ENCODE results near the gene LMBRD2. TPM values are rescaled to one million over a fixed set of nuclear protein-coding genes. Genes with fewer than 3 reads are reported as not detected.

Gene LMBRD2
- total RNA-seq, 2 experiments from 2014 or later, result 4.1 to 4.2 TPM

- Mint-ChIP-seq H3K27me3 (peaks cover 4% of the 10 kb centered on the region), H3K4me1 (ENCODE audit: low read depth) (peaks cover 13% of the 10 kb centered on the region), H3K36me3 (ENCODE audit: low read depth) (no peaks in the 10 kb centered on the region), H3K4me3 (no peak overlapping the region), H3K27ac (no peak overlapping the region), H3K9me3 (no peaks in the 10 kb centered on the region)
- TF ChIP-seq CTCF (IDR thresholded peaks at IDR 0.05), result no peak
- ChIA-PET POLR2A (no interaction called here), CTCF (no interaction called here)
- DNase-seq (no peak), ATAC-seq (ENCODE audit: poor library complexity) (no peak)
- Histone ChIP-seq H3K4me3 (ENCODE audit: low read length) (no peak overlapping the region), H3K27me3 (ENCODE audit: control insufficient read depth in 1 of 2, insufficient read depth in 2 of 2, low read length in 2 of 2) (no peaks in the 10 kb centered on the region), H3K9me3 (ENCODE audit: control insufficient read depth in 1 of 2, insufficient read depth in 1 of 2, low read length in 2 of 2) (no peaks in the 10 kb centered on the region), H3K27ac (ENCODE audit: low read depth in 1 of 2, low read length in 2 of 2) (no peak overlapping the region), H3K36me3 (ENCODE audit: insufficient read depth, low read length) (no peaks in the 10 kb centered on the region), H3K4me1 (ENCODE audit: insufficient read depth, low read length) (no peaks in the 10 kb centered on the region)
- intact Hi-C loops (cut with DNase I, micrococcal nuclease), result no loop called here
Measured at GRCh38 chr5:36057386-36057785, 94.3 kb downstream of the LMBRD2 start.

- no peaks in the 10 kb centered on the region for H3K4me1 ChIP-seq (ENCODE audit: insufficient read depth, low read length)
- peaks cover 13% of the 10 kb centered on the region for H3K4me1 Mint-ChIP-seq (ENCODE audit: low read depth)
- ATAC-seq (ENCODE audit: poor library complexity), result no peak
- CTCF ChIA-PET, result no interaction called here
- peaks cover 4% of the 10 kb centered on the region for H3K27me3 Mint-ChIP-seq
- H3K27ac Mint-ChIP-seq, result no peak overlapping the region
- TF ChIP-seq CTCF (IDR thresholded peaks at IDR 0.05), result no peak
- no peaks in the 10 kb centered on the region for H3K27me3 ChIP-seq (ENCODE audit: control insufficient read depth in 1 of 2, insufficient read depth in 2 of 2, low read length in 2 of 2)
- no peak overlapping the region for H3K4me3 Mint-ChIP-seq
- intact Hi-C loops (cut with DNase I, micrococcal nuclease), result no loop called here
- H3K36me3 Mint-ChIP-seq (ENCODE audit: low read depth), result no peaks in the 10 kb centered on the region
- H3K9me3 Mint-ChIP-seq, result no peaks in the 10 kb centered on the region
- H3K36me3 ChIP-seq (ENCODE audit: insufficient read depth, low read length), result no peaks in the 10 kb centered on the region
- no peak overlapping the region for H3K4me3 ChIP-seq (ENCODE audit: low read length)
- no peak overlapping the region for H3K27ac ChIP-seq (ENCODE audit: low read depth in 1 of 2, low read length in 2 of 2)
- no peak for DNase-seq
- POLR2A ChIA-PET, result no interaction called here
- no peaks in the 10 kb centered on the region for H3K9me3 ChIP-seq (ENCODE audit: control insufficient read depth in 1 of 2, insufficient read depth in 1 of 2, low read length in 2 of 2)
Measured at GRCh38 chr5:36056422-36056821, 95.3 kb downstream of the LMBRD2 start.

- ChIA-PET CTCF (no interaction called here), POLR2A (no interaction called here)
- Histone ChIP-seq H3K27me3 (ENCODE audit: control insufficient read depth in 1 of 2, insufficient read depth in 2 of 2, low read length in 2 of 2) (no peaks in the 10 kb centered on the region), H3K27ac (ENCODE audit: low read depth in 1 of 2, low read length in 2 of 2) (no peak overlapping the region), H3K4me1 (ENCODE audit: insufficient read depth, low read length) (no peaks in the 10 kb centered on the region), H3K36me3 (ENCODE audit: insufficient read depth, low read length) (no peaks in the 10 kb centered on the region), H3K9me3 (ENCODE audit: control insufficient read depth in 1 of 2, insufficient read depth in 1 of 2, low read length in 2 of 2) (no peaks in the 10 kb centered on the region), H3K4me3 (ENCODE audit: low read length) (no peak overlapping the region)
- intact Hi-C loops (cut with DNase I, micrococcal nuclease), result no loop called here
- Mint-ChIP-seq H3K4me1 (ENCODE audit: low read depth) (peaks cover 13% of the 10 kb centered on the region), H3K4me3 (no peak overlapping the region), H3K27ac (no peak overlapping the region), H3K36me3 (ENCODE audit: low read depth) (no peaks in the 10 kb centered on the region), H3K9me3 (no peaks in the 10 kb centered on the region), H3K27me3 (peaks cover 6% of the 10 kb centered on the region)
- ATAC-seq (ENCODE audit: poor library complexity), result no peak
- no peak for DNase-seq
- TF ChIP-seq CTCF (IDR thresholded peaks at IDR 0.05), result no peak
Measured at GRCh38 chr5:36055984-36056383, 95.7 kb downstream of the LMBRD2 start.

Data from CD4-positive, alpha-beta T cell (primary cell).